DMS53 treated with DMSO at 0.1 percent for 48 hours (cell line): ENCODE data around the gene PPP2R2C.

ENCODE experiments used
- DNase-seq: peaks from one replicate; lab custom pipeline; 2025; ENCODE audit not compliant: unreplicated experiment; lab: John Stamatoyannopoulos, UW

PPP2R2C gene

DNA sequence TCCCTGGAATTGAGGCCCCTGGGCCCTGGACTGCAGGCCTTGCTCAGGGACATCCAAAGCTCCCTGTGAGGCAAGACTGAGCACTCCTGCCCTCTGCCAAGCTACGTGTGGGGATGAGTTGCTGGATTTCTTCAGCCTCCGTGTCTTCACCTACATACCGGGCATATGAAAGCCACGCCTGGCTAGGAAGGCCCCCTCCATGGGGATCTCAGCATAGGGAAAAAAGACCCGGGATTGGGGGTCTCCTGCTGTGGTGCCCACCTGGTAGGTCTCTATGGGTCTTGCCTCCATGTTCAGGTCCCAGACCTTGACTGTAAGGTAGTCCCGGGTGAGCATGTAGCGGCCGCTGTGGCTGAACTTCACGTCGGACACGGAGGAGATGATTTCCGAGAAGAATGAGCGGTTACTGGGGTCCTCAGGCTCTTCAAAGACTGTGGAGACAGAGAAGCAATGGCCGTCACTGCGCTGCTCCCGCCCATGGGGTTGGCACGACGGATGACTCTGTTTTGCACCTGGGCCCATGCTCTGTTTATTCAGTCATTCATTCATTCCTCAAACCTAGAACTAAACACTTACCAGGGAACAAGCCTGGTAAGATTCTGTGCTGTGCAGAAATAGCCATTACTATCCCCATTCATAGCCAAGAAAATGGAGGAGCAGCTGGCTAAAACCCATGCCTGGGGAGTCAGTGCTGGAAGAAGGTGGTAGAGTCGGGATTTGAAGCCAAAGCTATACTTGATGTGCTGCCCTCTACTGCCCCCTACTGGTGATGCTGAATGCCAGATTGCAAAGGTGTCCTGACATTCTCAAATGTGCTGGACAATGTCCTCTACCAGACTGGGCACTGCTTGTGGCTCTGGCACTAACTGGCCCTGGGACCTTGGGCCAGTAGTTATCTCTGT is 138.9 kb downstream of the PPP2R2C start:
- no peak for DNase-seq

DNA sequence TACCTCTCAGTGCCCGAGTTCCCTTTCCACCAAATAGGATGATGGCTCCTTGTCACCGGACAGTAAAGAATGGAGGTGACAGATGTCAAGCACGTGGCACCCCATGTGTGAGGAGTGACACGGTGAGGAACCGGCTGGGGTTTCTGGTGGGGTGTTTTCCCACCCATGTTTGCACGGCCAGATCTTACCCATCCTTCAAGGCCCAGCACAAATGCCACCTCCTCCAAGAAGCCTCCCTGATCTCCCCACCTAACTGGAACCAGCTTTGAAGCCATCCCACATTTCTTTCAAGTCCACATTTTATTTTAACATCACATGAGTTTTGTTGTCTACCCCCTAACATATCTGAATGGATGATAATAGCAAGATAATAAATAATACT is 139.8 kb downstream of the PPP2R2C start:
- DNase-seq = no peak

DNA sequence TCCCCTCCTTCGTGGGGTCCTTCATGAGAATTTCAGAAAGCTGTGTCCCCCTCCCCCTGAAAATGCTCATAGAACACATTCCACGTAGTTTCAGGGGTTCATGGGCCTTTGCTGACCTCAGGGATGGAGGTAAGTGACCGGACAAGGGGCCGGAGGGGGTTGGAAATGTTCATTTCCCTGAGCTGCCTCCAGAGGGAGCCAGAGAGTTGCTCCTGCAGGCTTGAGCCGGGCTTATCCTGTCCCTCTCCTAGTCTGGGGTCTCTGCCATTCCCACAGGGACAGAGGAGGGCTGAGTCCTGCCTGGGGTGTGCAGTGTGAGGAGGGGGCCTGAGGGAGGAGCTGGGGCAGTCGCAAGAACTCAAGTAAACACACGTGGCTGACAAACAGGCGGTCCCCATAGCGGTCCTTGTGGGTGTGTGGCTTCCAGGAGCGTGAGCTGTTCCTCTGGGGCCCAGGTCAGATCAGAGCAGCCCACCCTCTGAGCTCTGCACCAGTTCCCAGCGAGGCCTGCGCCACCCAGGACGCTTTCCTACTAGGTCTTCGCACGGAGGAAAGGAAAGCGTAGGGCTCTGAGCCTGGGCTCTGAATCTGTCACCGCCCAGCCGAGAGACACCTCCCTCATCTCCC is 140.3 kb downstream of the PPP2R2C start:
- peak; percentile 17 for DNase-seq

DNA sequence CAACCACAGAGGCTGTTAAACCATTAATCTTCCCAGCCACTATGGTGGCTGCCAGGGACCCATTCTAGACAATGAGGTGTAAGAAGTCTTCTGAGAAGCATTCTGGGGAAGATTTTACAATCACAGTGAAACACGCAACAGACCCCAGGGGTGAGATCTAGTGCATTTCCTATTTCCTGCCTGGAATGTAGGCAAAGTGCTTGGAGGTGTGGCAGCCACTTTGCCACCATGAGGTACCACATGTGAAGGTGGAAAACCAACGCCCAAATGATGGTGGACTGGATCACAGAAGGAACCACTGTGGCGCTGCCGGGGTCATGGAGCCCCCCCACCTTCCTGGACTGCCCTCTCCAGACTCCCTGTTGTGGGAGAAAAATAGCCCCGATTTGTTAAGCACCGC is 140.9 kb downstream of the PPP2R2C start:
- DNase-seq = no peak

DNA sequence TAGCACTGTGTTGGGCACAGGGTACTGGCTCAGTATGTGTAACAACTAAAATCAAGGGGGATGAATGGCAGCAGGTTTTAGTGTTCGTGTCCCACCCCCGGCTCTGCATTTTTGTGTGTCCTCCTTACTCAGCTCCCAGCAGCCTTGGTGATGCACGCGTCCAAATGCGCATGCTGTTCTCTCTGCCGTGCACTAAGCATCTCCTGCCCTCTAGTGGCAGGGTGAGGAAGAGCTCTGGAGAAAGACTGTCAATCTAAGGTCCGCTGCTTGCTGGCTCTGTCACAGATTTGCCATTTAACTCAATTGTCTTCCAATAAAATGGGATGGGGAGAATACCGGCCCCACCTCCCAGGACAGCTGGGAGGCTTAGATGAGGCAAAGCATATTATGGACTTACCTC is 141.4 kb downstream of the PPP2R2C start:
- DNase-seq = peak; percentile 57

DNA sequence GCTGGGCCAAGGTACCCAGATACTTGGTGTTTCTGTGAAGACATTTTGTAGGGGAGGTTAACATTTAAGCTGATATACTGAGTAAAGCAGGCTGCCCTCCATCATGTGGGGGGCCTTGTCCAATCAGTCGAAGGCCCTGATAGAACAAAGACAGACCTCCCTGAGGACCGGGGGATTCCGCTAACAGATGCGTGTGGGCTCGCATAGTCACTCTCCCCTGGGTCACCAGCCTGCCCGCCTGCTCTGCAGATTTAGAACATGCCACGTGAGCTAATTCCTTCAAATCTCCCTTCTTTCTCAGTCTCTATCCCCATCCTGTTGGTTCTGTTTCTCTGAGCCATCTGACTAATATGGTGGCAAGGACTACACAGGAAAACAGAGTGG is 142.0 kb downstream of the PPP2R2C start:
- DNase-seq = no peak

DNA sequence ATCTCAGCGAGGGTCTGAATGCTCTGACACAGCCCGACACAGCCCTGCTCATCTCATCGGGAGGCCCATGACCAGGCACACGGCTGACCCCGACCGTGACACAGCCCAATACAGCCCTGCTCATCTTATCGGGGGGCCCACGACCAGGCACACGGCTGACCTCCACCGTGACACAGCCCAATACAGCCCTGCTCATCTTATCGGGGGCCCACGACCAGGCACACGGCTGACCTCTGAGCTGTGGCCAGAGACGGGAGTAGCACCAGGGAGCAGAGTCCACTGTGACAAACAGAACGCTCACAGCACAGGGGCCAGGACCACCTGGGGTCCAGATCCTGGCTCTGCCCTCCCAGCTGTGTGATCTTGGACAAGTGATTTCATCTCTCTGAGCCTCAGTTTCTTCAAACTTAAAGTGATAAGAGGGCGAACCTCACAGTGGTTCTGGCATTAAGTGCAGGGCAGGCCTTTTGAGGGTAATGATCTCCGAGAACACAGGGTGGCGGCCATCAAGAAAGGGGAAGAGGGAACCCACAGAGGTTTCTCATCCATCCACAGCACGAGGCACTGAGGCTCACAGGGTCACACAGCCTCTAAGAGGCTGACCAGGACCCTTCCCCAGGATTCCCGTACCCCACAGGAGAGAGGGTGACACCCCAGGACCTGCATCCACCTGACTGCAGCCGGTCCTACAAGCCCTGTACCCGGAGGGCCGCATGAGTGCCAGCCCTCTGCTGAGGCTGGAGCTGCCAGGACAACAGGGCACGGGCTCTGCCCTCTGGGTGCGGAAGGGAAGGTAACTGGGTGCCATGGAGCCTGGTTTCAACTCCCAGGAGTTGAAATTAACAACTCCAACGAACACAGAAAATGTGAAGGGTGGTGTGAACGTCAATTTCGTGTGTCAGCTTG is 142.7 kb downstream of the PPP2R2C start:
- DNase-seq = no peak

DNA sequence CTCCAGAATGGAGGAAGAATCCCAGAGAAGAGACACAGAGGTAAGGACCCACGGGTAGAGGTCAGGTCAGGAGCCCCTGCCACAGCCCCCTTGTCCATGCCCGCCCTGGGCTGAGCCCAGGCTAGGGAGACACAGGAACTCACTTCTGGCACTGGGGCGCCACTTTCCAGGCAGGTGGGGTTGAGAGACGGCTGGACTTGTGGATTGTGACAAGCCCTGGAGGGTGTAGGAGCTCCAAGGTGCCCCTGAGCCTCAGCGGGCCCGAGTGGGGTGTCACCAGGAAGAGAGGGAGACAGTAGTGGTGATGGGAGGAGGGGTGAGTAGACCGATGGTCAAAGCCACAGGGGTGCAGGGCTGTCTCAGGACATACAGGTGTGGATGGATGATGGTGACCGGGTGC is 143.9 kb downstream of the PPP2R2C start:
- no peak for DNase-seq

DNA sequence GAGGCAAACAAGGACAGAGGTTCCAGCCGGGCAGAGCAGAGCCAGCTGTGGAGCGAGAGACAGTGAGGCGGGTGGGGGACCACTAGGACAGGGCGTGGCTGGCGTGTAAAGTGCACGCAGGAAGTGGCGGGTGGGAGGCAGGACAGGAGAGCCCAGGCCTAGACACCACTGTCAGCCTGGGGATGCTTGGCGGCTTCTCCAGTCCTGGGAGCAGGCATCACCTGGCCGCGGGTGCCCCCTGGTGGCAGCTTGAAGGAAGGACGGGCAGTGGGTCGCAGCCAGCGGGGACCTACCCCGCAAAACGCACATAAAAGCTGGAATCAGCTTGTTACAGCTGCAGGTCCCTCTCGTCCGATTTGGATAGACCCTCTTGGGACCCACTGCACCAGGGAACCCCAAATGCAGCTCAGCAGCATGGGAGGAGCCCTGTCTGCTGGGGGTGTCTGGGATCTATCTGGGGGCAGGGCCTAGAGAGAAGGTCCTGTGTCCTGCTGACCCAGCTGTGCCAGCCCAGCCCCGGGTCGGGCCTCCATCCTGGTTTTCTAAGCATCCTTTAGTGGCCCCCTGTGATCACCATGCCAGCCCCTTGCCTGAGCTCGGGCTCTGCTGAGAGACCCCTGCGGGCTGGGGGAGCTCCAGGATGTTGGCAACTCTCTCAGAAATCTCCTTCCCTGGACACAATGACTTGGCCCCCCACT is 145.0 kb downstream of the PPP2R2C start:
- peak; percentile 72 for DNase-seq

DNA sequence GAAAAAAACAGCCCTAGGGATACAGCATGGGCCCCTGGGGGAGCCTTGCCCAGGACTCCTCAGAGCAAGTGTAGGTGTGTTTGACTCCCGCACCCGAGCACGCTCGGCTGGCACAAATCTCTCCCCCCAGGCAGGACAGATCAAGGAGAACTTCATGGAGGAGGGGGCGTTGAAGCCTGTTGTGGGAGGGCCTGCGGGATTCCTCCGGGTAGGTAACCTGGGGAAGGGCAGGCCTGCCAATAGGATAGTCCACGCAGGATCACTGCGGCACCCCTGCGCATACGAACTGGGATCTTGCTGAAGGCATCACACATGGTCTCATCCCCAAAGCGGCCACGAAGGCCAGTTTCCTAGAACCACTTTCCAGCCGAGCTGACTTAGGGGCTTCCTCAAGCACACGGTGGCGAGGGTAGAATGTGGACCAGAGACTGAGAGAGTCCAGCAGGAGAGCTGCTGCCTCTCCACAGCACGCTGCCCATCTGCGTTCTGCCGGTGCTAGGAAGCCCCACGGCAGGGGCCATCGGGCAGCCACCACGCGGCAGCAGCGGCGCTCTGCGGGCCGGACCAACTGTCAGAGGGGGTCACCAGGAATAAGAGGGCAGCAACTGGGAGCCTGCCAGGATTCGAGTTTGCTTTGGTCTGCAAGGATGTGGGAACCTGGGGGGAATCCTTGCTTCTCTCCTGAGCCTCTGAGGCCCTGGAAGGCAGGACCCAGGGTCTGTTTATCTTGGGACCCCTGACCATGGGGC is 145.9 kb downstream of the PPP2R2C start:
- no peak for DNase-seq

DNA sequence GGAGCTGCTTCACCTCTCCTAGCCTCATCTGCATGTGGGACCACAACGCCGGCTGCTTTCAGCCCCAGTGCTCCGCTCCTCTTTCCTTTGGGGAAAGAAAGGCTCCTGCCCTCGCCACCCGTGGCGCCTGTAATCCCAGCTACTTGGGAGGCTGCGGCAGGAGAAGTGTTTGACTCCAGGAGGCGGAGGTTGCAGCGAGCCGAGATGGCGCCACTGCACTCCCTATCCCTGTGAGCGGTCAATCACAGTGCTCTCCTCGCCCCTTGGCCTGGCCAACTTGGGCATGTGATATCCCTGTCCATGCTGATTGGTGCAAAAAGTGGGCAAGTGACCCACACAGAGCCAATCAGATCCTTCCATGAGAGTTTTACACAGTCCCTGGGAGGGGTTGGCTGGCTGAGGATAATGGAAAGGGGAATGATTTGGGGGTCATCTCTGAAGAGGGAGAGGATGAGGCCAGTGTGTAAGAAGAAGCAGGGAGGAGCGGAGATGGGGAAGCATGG is 146.6 kb downstream of the PPP2R2C start:
- DNase-seq = no peak

DNA sequence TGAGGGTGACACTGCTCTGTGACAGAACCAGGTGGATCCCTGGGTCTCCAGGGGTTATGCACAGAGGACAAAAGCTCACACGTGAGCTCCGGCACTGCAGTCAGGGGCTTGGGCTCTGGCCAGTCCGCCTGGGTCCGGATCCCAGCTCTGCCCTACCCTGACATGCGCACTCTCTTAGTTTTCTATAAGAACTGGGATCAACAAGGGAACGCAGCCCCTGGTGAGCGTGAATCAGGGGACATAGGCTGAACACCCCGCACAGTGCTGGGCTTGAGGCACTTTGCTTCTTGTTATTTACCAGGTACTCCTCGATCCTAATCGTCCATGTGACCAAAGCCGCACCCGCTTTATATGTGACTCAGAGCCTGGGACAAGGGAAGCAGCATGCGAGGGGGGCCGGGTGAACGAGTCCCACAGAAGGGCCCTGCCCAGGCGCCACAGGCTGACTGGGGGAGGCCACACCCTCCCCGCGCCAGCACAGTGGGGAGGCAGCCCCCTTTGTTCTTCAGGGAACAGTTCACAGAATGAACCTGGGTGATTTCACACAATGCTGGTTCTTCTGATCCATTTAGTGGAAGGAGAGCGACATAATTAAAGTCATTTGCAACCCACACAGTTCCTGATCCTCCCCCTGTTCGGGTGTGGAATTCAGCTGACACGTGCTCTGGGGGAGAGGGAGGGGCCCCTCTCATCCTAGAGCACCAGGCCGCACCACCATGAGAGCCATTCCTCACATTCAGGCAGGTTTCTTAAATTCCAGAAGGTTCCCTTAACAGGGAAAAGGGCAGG is 147.2 kb downstream of the PPP2R2C start:
- no peak for DNase-seq

DNA sequence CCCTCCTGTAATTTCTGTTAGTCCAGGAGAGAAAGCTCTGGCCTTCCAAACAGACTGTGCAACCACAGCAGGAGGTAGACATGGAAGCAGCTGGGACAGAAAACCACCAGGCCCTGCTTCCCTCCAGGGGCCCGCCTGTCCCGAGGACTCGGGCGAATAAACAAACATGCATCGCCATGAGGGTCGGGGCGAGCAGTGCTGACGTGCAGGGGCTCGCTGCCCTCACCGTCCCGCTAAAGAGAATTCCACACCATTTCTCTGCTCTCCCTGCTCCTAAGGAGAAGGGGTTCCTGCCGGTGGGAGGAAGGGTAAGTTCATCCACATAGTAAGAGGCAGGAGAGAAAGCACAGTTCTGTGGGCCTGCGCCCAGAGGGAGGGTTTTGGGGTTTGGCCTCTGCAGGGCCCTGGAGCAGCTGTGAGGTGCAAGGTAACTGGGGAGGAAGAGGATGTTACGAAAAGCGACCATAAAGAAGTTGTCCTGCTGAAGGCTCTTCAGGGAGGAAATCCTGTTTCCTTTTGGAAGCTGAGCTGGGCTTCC is 147.9 kb downstream of the PPP2R2C start:
- no peak for DNase-seq

DNA sequence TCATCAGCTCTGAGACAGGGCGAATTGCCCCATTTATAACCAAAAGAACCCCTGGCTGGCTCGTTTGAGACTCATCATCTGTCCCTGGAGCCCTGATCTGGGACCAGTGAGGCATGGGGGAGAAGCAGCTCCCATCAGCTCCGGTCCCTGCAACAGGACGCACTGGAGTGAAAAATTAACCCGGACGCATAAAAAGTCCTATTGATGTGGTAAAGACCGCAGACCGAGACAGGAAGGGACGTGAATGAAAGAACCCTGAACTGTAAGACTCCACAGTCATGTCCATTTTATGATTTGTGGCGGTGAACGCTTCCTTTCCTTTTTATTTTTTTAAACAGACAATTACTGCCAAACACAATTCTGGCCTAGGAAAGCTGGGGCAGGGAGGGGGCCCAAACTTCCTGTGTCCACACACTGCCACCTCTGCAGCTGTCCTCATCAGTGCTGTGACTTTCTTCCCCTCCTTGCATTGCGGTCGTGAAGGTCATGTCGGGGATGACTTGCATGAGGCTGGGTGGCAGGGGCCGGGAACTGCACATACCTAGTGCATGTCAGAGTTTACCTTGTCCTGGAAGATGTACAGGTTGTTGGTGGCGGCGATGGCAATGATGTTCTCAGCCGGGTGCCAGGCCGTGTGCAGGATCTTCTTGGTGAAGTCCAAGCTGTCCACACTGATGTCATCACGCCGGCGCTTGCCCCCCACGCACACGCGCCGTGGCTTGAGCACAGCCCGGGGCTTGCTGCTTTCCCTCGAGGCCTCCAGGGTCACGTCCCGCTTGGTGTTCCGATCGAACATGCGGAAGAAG is 149.4 kb downstream of the PPP2R2C start:
- DNase-seq = no peak

DNA sequence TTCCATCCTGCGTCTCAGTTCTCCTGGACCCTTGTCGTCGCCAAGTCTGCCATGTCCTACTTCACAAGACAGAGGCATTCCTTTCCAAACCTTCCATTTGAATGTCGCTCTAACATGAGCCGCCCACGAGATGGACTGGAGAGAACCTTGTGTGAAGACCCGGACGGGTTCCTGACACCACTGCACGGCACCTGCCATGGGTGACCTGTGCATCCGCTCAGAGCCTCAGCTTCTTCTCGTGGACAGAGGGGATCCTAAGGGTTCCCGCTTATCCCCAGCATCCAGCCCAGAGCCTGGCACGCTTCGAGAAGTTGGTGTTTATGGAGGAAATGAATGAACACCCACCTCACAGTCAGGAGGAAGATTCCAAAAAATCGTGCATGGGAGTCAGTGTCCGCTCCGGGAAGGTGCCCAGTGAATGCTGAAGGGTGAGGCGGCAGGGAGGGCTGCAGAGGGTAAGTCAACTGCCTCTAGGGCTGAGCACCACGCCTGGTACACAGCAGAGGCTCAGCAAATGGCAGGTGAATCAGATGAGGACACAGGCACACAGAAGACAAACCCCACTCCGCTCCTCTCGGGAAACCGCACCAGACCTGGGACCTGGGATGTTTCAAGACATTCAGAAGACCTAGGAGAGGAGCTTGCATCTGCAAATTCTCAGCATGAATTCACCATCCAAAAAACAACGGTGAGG is 150.2 kb downstream of the PPP2R2C start:
- DNase-seq = no peak

DNA sequence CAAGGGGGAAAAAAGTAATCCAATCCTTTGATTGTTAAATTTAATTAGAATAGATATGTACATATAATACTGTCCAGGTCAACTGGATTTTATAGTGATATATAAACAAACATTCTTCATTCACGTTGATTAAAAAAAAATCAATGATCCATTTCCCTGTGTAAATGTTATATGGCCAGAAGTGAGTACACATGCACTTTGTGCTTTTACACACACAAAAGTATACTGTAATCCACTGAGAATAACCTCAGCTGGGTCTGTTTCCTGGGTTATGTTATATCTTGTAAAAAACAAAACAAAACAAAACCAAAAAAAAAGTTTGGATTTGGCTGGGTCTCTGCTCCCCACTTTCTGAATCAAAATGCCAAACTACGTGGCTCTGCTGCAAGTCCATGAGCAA is 151.1 kb downstream of the PPP2R2C start:
- DNase-seq = no peak

DNA sequence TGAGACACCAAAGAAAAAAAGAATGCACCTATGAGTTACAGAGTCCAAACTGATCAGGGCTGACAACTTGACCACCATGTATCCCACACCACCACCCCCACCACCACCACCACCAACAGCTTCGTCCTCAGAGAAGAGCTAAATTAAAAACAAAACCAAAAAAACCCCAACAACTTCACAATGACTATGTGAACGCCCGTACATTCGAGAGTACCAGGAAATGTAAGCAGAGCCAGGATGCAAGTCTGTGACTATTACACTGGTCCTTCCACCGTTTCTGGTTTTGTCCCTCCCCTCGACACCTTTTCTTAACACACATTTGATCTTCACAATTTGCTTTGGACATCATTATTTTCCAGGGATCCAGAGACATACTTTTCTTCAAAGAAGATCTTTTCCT is 151.8 kb downstream of the PPP2R2C start:
- DNase-seq = no peak
